WI38 (cell line): Measurements from ENCODE around the gene FADS6.

ENCODE experiments used
- H3K4me3 ChIP-seq: 2 replicates; pipeline ENCODE4 v1.5.1; 2011; ENCODE audit warnings: low read depth, mild to moderate bottlenecking, control low read depth, low read length
- TF ChIP-seq, protein P1 (sequence below): IDR thresholded peaks from 2 replicates; pipeline ENCODE4 v1.5.1; 2012; ENCODE audit warnings: low read depth, mild to moderate bottlenecking, control low read depth, low read length

FADS6 gene

DNA sequence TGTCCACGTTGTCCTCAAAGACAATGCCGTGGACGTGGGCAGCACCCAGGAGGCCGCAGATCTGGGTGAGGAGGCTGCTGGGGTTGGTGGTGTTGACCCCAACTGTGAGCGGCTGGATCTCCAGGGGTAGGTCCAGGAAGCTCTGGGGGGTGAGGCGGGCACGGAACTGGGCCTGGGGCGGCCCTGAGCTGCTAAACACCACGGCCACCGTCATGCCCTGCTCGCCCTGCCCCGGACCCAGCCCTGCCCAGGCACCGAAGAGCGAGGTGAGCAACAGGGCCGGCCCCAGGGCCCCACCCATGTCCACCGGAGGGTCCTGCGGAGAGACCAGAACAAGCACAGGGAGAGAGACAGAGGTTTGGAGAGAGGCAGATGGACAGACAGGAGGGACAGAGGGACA lies 38.6 kb downstream of the FADS6 start:
- H3K4me3 ChIP-seq: no peak overlapping the region
- TF ChIP-seq, protein P1, sequence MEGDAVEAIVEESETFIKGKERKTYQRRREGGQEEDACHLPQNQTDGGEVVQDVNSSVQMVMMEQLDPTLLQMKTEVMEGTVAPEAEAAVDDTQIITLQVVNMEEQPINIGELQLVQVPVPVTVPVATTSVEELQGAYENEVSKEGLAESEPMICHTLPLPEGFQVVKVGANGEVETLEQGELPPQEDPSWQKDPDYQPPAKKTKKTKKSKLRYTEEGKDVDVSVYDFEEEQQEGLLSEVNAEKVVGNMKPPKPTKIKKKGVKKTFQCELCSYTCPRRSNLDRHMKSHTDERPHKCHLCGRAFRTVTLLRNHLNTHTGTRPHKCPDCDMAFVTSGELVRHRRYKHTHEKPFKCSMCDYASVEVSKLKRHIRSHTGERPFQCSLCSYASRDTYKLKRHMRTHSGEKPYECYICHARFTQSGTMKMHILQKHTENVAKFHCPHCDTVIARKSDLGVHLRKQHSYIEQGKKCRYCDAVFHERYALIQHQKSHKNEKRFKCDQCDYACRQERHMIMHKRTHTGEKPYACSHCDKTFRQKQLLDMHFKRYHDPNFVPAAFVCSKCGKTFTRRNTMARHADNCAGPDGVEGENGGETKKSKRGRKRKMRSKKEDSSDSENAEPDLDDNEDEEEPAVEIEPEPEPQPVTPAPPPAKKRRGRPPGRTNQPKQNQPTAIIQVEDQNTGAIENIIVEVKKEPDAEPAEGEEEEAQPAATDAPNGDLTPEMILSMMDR: no peak

DNA sequence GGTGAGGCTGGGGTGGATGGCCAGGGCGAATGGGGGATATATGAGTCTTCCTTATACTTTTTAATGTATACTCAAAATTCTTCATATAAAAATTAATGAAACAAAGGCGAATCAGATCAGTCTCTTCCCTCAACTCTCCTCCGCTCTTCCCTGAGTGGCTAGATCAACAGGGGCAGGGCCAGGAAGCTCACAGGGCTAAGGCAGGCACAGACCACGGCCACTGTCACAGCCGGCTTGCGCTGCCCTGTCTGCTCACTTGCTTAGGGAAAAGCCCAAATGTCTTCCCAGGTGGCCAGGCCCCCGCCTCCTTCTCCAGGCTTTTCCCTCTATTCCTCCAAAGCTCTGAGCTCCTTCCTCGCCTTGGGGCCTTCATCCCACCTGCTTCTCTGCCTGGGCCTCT lies 39.8 kb downstream of the FADS6 start:
- TF ChIP-seq, protein P1: no peak
- no peak overlapping the region for H3K4me3 ChIP-seq

DNA sequence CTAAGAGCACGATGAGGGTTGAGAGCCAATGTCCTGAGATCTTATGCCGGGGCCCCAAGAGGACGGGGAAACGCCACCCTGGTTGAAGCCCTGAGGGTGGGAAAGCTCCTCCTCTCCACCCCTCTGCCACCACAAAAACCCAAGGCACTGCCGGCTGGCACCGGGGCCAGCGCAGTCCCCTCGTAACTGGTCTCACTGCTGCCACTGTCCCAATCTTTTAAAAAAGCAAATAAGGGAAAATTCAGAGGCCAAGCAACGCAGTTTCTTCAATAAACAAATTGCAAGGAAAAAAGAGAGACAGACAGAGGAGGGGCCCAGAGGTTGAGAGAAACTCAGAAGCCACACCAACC lies 40.4 kb downstream of the FADS6 start:
- TF ChIP-seq, protein P1: no peak
- no peak overlapping the region for H3K4me3 ChIP-seq

DNA sequence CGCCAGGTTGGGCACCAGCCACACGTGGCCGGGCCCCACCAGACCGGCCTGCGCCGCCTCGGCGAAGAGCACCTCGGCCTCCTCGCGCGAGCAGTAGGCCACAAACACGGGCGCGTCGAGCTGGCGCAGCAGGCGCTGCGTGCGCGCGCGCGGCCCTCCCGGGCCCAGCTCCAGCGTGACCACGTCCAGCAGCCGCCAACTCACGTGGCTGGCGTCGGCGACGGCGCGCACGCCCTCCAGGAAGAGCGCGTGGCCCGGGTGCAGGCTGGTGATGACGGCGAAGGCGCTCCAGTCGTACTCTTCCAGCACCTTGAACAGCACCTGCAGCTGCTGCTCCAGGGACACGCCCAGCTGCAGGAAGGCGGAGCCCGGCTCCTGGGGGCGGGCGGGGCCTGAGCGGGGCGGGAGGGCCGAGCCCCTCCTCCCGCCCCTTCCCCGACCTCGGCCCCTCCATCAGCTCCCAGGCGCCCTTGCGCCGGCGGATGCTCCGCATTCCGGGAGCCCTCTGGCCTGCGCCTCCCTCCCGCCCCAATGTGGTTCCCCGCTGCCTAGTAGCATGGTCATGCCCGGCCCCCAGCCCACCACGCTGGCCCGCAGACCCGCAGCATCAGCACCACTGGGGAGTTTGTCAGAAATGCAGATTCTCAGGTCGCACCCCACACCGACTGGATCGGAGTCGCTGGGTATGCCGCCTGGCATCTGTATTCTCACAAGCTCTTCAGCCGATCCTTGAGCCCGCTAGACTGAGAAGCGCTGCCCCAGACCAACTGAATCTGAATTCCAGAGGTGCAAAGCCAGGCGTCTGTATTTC lies 41.0 kb downstream of the FADS6 start:
- H3K4me3 ChIP-seq: no peak overlapping the region
- TF ChIP-seq, protein P1: no peak

DNA sequence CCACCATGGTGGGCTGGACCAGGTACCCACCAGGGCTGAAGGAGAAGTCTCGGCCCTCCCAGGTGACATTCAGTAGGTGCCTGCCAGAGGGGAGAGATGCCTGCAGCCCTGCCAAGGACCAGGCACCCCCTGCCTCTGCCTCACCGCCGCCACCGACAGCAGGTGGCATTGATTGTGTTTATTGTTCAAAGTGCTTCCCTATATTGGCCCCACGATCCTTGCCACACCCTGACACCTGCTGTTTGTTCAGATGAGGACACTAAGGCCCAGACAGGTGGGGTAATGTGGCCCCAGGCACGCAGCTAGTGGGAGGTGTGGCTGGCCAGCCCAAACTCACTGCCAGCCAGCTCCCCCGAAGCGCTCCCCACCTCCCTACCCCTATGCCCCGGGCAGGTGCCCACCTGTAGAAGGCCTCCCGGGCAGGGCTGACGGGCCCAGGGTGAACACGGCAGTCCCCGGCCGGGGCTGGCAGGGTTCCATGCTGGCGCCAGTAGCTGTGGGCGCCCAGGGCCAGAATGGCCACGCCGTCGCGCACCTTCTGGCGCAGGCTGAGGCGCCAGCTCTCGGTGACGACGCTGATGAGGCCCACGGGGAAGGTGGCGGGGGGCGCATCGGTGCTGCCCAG lies 41.7 kb downstream of the FADS6 start:
- H3K4me3 ChIP-seq: no peak overlapping the region

DNA sequence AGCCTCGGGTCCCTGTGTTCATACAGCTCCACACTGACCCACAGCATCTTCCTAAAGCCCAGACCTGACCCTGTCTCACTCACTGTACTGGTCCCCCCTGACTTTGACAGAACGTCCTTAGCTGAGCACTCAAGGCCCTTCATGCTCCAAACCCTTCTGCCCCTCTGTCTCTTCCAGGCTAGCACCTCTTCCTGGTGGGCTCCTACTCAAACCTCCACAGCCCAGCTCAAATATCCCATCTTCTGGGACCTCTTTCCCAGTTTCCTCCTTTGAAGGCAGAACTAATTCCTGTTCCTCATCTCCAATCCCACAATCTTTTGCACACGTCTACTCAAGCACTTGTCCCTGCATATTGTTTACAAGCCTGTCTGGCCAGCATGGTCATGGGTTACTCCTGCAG lies 42.5 kb downstream of the FADS6 start:
- H3K4me3 ChIP-seq: no peak overlapping the region

More for the DNA sequence above, 41.7 kb downstream of the FADS6 start:
- TF ChIP-seq, protein P1: no peak

DNA sequence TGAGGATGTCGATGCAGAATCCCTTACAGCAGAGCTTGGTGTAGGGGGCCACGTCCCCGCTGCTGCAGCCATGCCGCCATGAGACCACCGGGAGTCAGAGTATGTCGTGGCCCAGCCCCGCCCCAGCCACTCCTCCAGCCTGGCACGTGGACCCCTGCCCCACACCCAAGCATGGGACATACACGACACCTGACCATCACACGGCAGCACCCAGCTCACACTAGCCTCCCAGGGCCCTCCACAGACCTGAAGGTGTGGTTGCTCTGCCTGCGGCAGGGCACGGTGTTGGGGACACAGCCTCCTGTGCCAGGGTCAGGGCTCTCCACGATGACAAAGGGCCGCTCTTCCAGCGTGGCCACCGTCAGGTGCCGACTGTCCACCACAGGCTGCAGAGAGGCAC lies 43.1 kb downstream of the FADS6 start:
- no peak overlapping the region for H3K4me3 ChIP-seq
- TF ChIP-seq, protein P1: no peak

More for the DNA sequence above, 42.5 kb downstream of the FADS6 start:
- TF ChIP-seq, protein P1: no peak
